Measurements from ENCODE around the gene ITPRIP.

ITPRIP gene

DNA sequence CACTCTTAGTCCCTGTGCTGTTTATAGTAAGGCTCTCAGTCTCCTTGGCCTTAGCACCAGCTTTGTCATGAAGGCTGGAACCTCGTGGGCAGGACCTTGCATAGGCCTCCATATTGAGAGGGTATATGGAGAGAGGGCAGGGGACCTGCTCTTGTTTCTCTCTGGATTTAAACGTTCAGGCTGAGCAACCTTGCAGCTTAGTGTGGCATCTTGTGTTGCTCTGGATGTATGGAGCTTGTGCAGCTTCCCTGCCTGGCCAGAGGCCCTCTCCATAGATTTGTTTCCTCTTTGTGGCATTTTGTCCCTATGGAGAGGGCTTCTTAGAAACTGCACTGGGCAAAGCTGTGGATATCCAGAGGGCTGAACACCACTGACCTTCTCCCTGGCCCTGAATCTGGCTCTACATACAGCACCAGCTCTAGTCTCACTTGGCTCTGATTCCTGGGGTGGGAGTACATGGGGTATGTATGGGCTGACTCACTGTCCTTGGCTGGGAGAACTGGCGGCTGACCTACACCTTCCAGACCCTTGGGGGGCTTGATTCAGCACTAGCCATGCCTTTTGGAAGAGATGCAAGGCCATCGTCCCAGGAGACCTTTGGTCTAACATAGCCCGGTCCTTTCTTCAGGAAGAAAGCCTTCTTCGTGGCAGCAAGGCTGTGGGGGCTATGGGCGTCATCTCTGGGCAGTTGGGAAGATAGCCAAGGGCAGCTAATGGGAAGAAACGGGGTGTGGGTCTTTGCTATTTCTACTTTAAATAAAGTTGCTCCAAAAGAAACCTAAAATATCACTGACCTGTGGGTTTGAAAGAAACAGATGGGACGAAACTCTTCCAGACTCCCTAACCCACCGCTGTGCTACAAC, 30.5 kb downstream of the ITPRIP start:
- peak; percentile 50 for DNase-seq

DNA sequence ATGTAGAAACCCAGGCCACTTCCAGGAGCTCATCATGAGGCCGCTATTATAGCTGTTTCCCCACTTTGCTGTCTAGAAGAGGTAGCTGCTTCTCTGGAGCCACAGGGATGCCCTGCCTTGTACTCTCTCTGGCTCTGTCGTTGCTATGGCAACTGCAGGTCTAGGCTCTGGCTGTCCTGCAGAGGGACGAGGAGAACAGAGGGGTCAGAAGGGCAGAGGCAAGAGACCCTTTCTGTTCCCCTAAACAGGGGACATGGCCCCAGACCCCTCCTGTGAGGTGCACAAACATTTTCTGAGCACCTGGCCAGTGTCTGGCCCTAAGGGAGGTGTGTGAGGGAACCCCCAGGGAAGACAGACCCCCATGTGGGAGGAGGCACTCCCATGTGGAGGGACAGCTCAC, 31.4 kb downstream of the ITPRIP start:
- no peak for DNase-seq

DNA sequence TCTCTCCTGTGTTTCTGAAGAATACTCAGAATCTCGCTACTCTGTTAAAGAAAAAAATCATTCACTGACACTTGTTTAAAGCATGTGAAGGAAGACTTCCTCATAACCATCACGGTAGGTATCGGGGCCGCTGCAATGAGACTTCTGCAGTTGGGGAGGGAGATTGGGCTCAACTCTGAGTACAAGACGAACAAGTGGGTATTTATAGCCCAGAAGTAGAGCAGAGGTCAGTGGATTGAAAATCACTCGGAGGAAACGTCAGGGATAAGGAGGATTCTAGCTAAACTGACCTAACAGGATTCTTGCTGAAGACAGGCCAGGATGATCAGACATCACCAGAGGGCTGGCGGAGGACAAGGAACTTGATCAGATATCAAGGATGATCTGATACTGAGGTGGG, 33.3 kb downstream of the ITPRIP start:
- DNase-seq, result no peak

DNA sequence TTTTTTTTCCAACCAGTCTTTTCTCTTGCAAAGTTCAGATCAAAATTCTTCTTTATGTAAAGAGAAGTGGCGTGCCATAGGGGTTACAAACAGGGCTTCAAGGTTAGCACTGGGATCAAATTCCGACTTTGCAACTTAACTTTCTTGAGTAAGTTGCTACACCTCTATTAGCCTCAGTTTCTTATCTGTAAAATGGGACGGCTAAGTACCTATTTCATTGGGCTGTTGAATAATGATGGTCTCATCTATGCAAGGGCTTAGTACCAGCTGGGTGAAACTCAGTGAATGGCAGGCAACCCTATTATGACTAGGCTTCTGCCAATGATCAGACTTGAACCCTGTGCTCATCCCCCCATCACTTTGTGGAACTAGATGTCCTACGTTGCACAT, 33.9 kb downstream of the ITPRIP start:
- no peak for DNase-seq

DNA sequence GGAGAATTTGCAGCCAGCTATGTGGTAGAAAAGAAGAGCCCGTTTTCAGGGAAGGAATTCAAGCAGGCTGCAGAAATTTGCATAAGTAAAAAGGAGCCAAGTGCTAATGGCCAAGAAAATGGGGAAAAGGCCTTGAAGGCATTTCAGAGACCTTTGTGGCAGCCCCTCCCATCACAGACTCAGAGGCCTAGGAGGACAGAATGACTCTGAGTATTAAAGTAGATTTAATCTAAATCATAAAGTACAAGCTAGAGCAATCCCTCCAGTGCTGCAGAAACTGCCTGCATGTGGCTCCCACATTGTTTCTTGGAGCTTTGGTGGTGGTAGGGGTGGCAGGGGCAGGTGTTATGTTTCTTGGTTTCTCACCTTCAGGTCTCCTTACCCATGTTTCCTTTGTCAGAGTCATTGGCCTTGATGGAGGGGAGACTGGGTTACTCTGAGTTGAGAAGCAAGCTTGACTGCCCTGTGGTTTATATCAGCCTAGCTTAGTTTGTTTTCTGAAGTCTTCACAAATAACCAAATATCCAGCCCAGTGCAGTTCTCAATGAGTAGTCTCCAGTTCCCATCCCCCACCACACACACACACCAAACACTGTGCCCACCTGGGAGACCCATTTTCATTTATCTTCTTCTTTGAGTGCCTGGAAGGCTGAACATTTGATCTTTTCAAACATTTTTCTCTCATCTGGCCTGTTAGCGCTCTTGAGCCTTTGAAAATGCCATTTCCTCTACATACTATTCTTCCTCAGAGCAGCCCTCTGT, 34.5 kb downstream of the ITPRIP start:
- DNase-seq, result no peak

DNA sequence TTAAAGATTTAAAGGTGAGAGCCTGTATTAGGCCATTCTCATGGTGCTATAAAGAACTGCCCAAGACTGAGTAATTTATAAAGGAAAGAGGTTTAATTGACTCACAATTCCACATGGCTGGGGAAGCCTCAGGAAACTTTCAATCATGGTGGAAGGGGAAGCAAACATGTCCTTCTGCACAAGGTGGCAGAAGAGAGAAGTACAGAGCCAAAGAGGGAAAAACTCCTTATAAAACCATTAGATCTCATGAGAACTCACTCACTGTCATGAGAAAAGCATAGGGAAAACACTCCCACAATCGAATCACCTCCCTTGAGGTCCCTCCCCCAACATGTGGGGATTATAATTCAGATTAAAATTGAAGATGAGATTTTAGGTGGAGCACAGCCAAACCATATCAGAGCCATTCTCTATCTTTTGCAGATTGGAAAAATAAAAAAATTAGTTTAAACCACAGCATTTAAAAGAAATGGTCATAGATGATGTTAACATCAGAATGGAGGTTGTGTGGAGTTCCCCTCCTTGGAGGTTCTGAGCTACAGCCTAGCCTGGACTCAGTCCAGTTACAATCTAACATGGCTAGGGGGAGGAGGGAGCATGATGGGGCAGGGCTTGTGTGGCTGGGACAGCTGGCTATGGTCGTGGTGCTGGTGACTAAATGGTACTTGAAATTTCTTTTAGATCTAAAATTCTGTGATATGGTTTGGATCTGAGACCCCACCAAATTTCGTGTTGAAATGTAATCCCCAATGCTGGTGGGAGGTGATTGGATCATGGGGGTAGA, 36.2 kb downstream of the ITPRIP start:
- no peak for DNase-seq

DNA sequence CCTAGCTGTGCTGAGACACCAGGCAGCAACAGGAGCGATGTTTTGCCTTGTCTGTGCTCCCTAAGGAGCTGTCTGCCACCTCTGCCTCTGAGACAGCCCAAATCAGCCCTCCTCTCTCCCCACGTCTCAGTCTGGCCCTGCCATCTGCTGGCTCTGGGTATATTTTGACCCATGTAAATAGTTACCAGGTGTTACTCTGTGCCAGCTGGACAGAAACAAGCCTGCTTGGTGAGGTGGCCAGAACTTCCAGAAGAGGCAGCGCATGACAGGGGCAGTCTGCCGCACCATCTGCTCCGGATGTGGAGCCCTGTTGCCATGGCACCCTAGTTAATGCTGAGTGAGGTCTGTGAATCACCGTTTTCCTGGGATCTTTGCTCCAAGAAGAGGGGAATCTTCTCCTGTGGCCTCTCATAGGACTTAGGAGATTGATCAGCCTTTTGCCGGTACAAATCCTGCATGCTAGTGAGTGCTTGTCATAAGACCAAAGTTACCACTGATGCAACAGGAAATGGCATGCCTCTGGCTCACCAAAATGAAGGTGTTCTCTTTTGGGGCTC, 37.5 kb downstream of the ITPRIP start:
- peak; percentile 99 for DNase-seq

DNA sequence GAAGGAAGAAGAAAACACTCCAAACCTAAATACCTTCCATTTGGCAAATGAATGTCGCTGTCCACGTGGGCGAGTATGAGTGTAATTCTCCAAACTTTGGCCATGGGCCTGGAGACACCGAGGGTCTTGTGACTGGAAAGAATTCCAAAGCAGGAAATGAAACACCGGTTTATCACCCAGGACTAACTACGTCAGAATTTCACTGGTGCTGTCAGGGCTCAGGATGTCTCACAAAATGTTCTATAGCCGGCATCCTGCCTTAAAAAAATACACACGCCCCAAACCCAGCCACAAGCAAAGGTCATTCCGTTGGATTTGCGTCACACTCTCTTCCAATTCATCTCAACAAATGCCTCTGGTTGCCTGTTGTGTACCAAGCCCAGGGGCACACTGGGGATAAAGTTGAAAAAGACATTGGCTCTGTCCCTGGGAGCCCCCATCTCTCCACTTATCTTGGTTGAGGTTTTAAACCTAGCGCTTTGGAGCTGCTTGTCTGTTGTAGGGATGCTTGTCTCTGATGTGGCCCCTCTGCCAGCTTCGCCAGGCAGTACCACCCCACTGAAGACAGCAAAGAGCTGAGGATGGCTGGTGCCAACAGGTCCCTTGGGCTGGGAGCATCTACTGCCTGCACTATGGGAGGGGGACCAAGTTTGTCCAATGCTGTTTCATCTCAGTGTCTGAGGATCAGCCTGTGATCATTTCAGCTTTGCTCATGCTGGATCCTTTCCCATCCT, 38.1 kb downstream of the ITPRIP start:
- DNase-seq, result peak; percentile 98

DNA sequence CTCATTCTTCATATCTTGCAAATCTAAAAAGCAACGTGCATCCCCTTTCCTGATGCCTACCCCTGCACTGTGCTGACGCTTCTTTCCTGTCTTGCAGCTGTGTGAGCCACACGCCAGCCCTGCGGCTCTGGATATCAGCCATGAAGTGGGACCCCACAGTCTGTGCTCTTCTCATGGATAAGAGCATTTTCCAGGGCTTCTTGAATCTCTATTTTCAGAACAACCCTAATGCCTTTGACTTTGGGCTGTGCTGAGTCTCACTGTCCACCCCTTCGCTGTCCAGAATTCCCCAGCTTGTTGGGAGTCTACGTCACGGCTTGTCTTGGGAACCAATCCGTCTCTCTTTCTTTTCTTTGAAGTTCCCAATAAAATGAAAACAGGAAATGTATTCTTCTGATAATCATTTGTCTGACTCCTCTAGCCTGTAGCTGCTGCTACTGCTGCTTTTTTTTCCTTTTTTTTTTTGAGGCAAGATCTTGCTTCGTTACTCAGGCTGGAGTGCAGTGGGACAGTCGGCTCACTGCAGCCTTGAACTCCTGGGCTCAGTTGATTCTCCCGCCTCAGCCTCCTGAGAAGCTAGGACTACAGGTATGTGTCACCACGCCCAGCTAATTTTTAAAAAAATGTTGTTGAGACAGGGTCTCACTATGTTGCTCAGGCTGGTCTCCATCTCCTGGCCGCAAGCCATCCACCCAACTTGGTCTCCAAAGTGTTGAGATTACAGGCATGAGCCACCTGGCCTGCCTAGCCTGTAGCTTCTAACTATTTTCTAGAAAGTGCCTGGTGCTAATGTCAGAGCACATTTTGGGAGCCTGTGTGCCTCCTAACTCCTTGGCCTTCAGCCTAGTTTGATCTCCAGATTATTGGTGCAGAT, 39.0 kb downstream of the ITPRIP start:
- DNase-seq, result peak; percentile 82

DNA sequence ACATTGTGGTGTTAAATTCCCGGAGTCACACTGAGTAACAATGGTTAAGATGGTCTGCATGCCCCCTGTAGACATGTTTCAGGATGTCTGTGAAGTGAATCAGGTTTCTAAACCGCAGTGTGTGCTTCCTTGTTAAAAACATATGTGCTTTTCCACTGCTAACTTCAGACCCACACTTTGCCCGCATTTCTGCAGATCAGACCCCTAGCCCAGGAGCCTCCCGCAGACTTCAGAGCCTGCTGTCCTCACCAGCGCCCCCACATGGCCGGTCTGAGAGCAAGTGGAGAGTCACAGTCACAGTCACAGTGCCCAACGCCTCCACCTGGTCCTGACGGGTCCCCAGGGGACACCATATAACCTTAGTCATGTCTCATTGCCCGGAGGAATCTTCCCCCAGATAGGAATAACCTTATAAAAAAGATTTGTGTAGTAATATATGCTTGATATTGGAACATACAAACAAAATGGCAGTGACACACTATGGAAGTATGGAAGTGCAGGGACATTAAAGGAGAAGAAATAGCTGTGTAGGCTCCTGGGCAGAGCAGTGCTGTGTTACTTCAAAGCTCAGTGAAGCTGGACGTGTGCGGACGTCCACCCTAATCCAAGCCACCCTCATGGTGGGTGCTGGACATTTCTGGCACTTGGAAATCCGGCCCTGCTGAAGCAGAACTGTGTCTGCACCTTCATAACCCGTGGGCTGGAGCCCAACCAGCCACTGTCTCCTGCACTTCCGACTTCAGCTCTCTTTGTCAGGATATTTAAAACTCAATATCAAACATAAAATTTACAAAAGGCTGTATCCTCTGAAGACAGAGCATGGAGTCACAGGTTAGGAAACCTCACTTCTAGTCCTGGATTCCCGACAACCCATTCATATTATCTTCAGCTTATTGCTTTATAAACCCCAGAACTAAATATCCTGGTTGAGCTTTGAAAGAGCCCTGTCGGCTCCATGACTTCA, 40.3 kb downstream of the ITPRIP start:
- DNase-seq, result peak; percentile 94

DNA sequence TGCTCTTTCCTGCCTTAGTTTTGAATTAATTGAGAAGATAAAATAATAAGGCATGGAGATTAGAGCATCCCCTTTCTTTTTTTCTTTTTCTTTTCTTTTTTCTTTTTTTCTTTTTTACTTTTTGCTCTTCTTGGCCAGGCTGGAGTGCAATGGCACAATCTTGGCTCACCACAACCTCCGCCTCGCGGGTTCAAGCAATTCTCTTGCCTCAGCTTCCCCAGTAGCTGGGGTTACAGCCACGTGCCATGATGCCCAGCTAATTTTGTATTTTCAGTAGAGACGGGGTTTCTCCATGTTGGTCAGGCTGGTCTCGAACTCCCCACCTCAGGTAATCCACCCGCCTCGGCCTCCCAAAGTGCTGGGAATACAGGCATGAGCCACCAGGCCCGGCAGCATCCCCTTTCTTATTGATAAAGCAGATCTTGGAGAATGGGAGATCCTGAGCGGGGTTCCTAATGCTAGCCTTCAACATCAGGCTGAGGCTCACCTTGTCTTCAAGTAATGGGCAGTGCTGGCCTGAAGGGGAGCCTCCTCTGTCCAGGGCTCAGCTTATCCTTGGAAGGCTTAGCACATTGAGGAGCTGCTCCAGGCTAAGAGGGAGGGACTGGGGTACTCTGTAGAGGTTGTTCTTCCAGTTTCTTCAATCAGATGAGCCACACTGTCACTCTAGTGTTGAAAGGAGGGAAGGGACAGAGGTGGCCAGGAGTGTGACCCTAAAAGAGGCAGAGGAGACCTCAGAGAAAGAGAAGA, 41.4 kb downstream of the ITPRIP start:
- DNase-seq, result no peak

DNA sequence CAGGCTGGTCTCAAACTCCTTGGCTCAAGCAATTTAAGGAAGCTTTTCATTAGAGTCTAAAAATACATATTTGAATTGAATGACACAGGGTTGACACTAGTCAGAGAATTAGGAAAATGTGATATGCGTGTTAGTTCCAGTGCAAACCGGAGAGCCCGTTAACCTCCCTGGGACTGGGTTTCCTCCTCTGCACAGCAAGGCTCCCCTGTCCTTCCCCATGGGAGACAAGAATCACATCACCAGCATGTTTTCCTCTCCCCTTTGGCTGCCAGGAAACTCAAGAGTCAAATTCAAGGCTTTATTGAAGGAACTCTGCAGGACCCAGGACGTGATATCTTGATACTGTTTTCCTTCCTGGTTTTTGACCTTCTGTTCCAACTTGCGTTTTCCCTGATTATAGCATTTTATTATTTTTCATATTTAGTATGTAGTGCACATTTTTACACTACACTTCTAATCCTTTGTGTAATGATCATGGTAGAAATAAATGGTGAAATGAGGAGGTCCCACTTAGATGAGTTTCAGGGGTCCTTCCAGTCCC, 44.4 kb downstream of the ITPRIP start:
- DNase-seq, result no peak

DNA sequence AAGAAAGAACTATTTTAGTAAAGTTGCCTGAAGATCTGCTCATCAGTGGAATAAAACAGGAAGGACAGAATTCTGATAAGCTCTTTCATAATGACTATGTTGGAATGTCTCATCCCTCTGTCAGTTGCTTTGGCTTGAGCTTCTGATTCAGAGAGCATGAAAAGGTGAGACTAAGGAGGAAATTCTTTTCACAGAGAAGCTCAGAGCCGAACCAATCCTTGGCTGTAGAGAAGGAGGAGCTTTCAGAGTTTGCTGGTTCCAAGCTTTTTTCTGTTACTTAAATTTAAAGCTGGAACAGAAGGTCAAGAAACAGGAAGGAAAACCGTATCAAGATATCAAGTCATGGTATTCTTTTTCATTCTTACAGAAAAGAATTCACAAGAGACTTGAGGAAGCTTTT, 45.3 kb downstream of the ITPRIP start:
- peak; percentile 81 for DNase-seq

DNA sequence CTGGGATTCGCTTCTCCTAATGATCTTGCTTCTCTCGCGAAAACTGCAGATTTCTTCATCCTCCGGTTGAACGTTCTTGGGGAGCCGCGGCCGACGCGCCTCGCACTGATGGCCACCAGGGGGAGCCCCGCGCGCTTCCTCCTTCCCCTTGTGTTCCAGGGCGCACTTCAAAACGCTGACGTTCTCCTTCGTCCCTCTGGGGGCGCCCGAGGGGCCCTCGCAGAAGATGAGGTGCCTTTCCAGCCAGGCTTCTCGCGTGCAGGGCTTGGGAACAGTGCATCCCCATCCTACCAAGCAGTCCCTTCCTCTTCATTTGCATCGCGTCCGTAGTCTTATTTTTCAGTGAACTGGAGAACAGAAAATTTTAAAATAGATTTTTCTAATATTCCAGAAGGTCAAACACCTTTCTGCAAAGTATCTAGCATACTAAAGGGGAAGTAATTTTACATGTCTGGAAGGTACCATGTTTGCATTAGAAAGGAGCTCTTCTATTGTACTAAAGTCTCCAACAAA, 46.8 kb downstream of the ITPRIP start:
- DNase-seq, result peak; percentile 88

DNA sequence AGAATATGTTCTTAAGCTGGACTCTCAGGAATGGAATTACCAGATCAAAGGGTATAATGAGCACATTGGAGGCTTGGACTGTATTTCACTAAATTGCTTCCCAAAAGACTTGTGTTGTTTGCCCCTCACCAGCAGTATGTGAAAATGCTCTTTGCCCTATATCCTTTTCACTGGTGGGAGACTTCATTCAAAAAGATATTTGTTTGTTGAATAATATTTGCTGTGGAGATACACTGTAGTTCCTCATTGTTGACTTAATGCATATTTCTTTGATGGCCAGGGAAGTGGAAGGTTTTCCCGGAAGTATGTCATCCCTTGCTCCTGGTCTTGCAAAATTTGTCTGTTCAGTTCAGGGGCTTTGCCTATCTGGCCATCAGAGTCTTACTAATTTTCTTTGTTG, 49.9 kb downstream of the ITPRIP start:
- no peak for DNase-seq

DNA sequence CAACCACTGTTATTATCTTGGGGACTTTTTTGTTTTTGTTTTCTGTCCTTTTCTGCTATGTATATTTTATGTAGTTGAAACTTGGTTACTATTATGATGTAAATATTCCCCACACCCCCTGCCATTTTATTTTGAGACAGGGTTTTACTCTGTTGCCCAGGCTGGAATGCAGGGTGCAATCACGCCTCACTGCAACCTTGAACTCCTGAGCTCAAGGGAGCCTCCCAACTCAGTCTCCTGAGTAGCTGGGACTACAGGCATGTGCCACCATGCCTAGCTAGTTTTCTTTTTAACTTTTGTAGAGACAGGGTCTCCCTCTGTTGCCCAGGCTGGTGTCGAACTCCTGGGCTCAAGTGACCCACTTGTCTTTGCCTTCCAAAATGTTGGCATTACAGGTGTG, 51.3 kb downstream of the ITPRIP start:
- DNase-seq, result no peak

DNA sequence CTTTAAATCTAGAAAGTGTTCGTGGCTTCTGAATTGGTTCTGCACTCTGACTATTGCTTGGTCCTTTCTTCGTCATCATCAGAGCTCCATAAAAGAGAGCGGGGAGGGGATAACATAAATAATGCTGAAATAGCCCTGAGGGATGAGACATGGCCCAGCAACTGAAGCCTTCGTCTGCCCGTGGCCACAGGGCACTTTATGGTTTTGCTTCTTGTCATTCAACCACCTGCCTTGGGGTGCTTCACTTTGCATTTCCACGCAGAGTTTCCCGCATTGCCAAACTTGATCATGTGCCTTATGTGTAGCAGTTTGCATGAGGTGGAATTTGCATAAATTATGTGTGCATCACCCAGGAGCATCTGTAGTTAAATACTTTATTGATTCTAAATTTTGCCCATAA, 53.4 kb downstream of the ITPRIP start:
- no peak for DNase-seq

DNA sequence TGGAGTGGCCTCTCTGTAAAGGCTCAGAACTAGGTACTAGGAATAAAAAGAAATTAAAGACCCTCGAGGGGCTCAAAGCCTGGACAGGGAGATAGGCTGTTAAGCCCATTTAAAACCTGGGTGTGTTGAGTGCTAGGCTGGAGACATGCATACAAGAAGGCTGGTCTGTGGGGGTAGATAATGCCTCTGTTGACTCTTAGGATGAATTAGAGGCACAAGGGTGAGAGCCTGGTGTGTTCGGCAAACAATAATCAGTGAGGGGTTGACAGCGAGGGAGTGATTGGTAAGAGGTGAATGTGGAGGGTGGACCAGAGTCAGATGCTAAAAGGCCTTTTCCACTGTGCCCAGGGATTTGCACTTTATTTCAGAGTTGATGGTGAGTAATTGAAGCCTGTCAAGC, 56.6 kb downstream of the ITPRIP start:
- no peak for DNase-seq

All from fibroblast of skin of right biceps (primary cell).